SW480 (cell line): ENCODE results near the gene AMZ1.
"Not testable (repeated sequence)": the region's sequence is repeated elsewhere in the genome, so short reads cannot be mapped to it uniquely, and the experiment has no call there.

Experiments used
- DNase-seq: peaks from one replicate; pipeline ENCODE4 v3.0.0-alpha.2; 2016; ENCODE audit warnings: low spot score

AMZ1 gene

DNA sequence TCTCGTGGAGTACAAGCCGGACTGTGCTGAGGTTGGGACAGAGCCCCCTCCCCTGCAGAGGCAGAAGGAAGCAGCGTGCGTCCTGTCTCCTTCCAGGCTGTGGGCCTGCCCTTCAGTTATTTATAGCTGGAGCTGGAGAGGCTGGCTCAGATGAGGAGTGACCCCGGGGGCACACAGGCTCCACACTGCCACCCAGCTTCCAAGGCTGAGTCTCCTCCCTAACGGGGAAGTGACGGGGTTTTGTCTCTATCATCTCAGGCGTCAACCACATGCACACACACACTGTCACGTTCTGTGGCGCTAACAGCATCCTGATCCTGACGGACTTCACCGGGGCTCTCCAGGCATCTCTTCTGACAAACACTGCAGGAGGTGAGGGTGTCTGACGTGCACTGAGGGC lies 25.4 kb downstream of the AMZ1 start:
- no peak for DNase-seq

DNA sequence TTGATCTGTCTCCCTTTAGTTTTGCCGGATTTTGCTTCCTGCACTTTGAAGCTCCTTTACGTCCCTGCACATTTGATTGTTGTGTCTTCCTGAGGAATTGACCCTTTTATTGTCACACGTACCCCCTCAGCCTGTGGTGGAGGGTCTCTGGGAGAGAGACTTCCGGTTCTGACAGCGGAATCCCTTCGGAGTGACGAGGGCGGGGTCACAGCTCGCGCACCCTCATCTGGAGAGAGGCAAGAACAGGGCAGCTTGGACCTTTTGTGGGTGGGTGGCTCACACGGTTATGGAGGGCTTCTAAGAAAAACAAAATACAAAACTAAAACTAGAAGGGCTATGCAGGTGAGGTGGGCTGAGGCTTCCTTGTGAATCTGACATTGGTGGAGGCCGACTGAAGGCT lies 26.0 kb downstream of the AMZ1 start:
- no peak for DNase-seq

DNA sequence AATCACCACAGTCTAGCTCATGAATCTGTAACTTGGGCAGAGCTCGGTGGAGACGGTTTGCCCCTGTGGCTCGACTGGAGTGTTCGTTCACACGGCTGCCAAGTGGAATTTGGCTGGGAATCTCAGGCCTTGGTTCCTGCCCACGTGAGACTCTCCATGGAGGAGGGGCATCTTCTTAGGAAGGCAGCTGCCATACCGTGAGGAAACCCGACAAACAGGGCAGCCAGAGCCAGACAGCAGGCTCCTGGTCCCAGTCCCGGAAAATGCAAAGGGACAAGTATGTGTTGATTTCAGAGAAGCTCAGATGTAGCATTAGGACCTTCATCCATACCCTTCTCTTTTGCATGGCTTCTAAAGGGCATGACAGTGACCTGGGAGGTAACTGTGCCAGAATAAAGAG lies 26.6 kb downstream of the AMZ1 start:
- DNase-seq, result no peak

- peak; percentile 82 for DNase-seq
Observed at GRCh38 chr7:2715341-2716231, 27.6 kb downstream of the AMZ1 start.

DNA sequence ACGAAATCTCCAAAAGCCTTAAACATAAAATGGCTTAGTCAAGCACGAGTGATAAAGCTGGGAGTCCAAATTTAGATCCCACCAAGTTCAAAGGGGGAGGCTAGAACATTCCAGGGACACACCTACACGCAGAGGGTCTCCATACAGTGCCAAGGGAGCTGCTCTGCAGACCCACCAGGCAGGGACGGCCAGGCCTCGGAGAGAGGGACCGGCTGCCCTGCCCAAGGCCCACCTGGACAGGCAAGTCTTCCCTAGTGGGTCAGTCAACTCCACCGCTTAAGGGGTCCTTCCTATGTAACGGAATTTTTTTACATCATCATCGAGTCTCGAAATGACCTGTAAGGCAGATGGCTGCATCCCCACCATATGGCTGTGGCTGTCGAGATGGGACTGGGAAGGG lies 28.5 kb downstream of the AMZ1 start:
- DNase-seq, result no peak

DNA sequence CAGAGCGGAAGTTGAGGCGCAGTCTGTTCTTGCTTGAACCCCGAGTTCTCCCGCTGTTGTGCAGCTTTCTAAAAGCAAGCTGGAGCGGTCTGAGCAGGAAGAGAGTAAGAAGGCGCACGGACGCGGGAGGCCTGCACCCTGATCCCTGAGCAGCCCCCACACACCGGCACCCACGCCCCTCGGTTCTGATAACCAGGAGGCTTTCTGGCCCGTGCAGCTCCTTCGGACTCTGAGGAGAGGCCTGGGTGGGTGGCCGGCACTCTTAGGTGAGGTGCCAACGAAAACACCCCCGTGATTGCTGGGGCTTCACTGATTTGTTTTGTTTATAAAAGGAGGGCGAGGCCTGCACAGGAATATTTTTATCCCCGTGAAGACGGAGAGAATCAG lies 28.9 kb downstream of the AMZ1 start:
- no peak for DNase-seq

DNA sequence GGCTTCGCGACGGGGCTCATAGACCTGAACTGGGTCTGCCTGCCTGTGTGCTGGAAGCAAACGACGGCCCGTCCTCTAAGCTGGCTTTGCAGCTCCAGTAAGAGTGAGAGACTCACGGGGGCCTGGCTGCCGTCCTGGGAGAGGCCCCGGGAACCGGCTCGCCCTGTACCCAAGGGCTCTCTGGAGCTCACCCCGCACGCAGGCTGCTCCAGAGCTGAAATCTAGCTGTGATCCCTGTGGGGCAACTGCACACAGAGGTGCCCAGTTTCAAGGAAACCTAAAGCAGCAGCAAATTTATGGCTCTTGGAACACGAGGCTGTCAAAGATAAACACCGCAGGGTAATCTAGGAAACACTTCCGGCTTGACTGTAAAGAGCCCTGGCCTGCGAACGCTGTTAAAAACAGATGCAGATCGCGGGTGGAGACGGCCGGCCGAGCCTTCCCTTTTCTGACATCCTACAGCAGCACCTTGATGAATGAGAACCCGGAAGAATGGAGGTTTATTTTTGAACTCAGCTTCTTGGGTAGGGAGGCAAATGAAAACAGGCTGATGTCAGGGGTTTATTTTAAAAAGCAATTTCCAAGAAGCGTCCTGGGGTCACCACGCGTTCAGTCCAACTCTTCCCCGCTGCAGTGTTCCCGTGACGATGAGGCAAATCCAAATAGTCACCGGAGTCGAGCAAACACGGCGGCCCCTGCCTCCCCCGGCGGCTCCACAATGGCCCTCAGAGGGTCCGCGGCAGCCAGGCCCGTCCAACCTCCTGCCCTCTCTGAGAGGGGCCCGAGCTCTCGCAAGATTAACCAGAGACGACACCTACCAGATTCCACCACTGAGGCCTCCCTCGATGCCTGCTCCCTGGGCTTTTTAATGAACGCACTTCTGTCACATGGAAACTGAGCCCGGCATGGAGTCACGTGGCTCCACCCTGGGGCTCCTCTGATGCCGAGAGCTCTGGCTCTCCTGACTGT lies 29.6 kb downstream of the AMZ1 start:
- no peak for DNase-seq

DNA sequence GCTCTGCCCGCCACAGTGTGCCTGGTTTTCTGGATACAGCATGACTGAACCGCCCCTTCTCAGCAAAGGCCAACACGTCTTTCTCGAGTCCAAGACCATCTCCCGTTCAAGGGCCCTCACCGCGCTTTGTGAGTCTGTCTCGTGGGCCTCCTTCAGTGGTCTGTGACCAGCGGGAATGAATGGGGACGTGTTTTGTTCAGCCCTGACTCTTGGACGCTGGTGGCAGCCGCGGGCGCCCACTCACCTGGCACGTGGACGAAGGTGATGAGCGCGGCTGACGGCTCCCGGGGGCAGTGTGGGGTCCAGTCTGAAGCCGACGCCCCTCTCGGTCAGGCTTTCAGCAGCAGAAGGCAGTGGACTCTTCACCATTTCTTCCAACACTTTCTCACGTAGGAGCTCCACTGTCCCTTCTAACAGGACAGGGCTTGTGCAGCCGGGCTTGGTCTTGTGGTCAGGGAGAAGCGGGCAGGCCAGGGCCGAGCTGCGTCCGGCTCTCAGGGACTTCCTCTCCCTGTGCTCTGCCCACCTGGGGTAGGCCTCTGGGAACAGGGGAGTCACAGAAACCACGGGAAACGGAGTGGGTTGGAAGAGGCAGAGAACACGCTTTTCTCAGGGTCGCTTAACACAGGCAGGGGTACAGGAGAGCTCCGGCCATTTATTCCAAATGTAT lies 30.4 kb downstream of the AMZ1 start:
- DNase-seq, result no peak

GRCh38 chr7:2719007-2719406 lies 31.0 kb downstream of the AMZ1 start:
- DNase-seq, result peak; percentile 24

GRCh38 chr7:2720024-2720423 lies 32.0 kb downstream of the AMZ1 start:
- no peak for DNase-seq

DNA sequence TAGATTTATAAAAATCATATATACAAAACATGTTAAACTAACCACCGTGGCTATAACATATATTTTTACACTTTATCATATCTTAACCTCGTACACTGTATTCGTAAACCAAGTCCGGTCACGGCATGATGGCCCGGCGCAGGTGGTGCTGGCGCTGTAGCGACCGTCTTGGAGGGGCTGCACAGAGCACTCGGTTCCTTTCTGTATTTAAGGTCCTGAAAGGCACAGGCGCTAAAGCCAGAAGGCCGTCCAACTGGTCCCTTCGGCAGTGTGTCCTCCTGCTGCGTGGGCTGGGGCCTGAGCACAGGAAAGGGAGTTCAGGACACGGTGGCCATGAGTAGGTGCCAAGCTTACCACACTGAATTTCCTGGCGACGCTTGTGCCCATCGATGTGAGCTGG lies 33.8 kb downstream of the AMZ1 start:
- no peak for DNase-seq

DNA sequence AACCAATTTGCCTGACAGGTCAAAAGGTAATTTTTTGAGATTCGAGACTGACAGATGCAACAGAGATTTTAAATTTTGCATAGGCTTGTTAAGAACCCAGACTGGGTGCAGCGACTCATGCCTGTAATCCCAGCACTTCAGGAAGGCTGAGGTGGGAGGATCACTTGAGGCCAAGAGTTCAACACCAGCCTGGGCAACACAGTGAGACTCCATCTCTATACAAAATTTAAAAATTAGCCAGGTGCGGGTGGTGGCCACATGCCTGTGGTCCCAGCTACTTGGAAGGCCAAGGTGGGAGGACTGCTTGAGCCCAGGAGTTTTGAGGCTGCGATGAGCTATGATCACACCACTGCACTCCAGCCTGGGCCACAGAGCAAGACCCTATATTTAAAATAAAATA lies 34.6 kb downstream of the AMZ1 start:
- no peak for DNase-seq

GRCh38 chr7:2723138-2723850 lies 35.3 kb downstream of the AMZ1 start:
- DNase-seq, result no peak

GRCh38 chr7:2724036-2724435 lies 36.0 kb downstream of the AMZ1 start:
- not testable (repeated sequence) for DNase-seq

- no peak for DNase-seq
Observed at GRCh38 chr7:2724453-2725177, 36.6 kb downstream of the AMZ1 start.

- no peak for DNase-seq
Observed at GRCh38 chr7:2725178-2726105, 37.4 kb downstream of the AMZ1 start.

DNA sequence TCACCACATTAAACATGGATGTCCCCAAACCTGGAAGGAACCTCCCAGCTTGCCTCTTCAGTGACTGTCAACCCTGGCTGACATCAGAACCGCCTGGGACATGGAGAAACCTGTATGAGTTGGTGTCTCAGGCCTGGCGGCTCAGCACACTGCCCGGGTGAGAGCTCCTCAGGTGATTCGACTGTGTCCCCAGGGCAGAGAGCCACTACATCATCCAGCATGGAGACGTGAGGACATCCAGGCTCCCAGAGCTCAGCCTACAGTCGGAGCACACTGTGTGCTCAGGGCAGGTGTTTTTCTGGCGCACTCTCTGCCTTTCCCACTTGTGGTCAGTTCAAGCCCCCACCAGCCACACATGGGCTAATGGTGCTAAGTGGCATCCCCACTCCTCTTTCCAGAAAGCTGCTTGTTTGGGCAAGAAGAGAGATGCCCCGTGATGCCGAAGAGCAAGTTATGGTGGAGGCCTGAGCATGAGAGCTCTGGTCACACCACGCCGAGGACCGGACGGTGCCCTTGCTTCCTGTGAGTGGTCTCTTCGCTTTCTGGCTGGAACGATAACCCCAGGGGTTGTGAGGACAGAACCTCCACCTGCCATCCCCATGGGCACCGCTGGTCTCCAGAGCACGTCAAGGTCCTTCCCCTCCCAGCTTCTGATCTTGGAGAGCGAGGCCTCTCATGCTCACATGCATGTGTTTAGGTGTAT lies 38.5 kb downstream of the AMZ1 start:
- no peak for DNase-seq

DNA sequence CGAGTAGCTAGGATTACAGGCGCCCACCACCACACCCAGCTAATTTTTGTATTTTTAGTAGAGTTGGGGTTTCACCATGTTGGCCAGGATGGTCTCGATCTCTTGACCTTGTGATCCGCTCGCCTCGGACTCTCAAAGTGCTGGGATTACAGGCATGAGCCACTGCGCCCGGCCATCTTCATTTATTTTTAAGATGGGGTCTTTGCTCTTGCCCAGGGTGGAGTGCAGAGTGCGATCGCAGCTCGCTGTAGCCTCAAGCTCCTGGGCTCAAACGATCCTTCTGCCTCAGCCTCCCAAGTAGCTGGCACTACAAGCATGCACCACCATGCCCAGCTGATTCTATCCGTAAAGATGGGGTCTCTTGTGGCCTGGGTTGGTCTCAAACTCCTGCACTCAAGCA lies 39.2 kb downstream of the AMZ1 start:
- DNase-seq, result not testable (repeated sequence)

DNA sequence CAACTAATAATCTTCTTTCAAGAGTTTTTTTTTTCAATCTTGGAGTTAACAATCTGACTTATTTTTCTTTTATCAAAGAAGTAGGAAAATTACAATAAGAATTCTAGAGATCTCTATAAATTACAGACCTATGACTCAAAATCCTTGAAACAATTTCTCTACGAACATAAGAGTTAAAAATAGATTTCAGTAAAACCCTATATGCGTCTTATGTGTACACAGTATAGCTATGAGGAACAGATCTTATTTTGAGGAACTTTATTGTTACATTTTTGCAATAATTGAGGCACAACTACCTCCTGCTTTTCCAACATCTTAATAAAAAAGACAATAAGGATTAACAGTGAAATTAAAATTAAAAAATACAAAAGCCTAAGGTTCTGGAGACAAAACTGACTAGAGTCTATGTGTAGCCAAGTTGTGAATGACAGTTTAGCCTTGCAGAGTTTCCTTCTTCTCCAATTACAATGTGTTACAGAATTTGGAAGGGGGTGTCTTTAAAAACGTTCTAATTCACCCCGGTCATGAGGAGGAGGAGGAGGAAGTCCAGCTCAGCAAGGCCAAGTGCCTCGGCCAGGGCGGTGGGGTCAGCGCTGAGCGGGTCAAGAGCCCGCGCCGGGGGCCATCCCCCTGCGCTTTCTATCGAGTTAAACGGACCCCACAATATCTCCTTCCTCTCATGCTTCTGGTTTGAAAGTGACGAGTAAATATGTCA lies 40.5 kb downstream of the AMZ1 start:
- no peak for DNase-seq
